Osteocyte (in vitro differentiated cells): ENCODE results near the gene MDP1. TPM values are rescaled to one million over a fixed set of nuclear protein-coding genes. Genes with fewer than 3 reads are reported as not detected.

Source experiments
- DNase-seq: peaks from one replicate; pipeline ENCODE4 v3.0.0; 2021; ENCODE audit warnings: mixed read lengths; ENCODE audit not compliant: unreplicated experiment; ENCODE audit errors: extremely low spot score
- H3K27ac Mint-ChIP-seq: one replicate; pipeline ENCODE4 v1.8.0; 2021; ENCODE audit warnings: mild to moderate bottlenecking, mixed read lengths; ENCODE audit not compliant: unreplicated experiment
- H3K27me3 Mint-ChIP-seq: one replicate; pipeline ENCODE4 v1.8.0; 2021; ENCODE audit warnings: mixed read lengths; ENCODE audit not compliant: unreplicated experiment
- H3K36me3 Mint-ChIP-seq: one replicate; pipeline ENCODE4 v1.8.0; 2021; ENCODE audit warnings: mixed read lengths; ENCODE audit not compliant: unreplicated experiment
- H3K4me1 Mint-ChIP-seq: one replicate; pipeline ENCODE4 v1.8.0; 2021; ENCODE audit warnings: mixed read lengths; ENCODE audit not compliant: unreplicated experiment
- H3K4me3 Mint-ChIP-seq: one replicate; pipeline ENCODE4 v1.8.0; 2021; ENCODE audit warnings: mild to moderate bottlenecking, moderate library complexity, mixed read lengths; ENCODE audit not compliant: unreplicated experiment
- H3K9me3 Mint-ChIP-seq: one replicate; pipeline ENCODE4 v1.8.0; 2021; ENCODE audit warnings: mixed read lengths; ENCODE audit not compliant: unreplicated experiment
- CTCF ChIP-seq: fragments of 200-600 bp; sonication (generic); IDR thresholded peaks from 2 replicates; pipeline ENCODE4 v1.5.0; 2021; ENCODE audit warnings: antibody characterized with exemption, mild to moderate bottlenecking, moderate library complexity
- total RNA-seq: library from RNA; stranded (reverse); gene quantifications from 2 replicates; pipeline ENCODE4 v1.2.1, GENCODE V29; 2021

Gene MDP1
- total RNA-seq, 1 donor from 2014 or later: 25.4 TPM

DNA sequence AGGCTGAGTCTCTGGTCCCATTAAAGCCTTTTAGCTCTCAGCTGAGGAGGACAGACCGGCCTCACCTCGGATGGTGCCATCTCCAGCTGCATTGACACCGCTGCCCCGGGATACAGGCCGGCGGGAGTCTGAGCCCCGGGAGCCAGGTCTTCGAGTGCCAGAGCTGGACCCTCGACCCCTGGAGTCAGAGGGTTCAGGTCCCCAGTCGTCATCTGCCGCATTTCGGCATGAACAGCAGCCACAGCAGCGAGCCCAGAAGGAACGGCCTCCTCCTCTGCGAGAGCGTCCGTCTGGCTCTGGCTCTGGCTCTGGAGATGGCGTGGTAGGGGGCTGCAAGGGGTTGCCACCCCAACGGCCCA, 46.1 kb upstream of the MDP1 start:
- no peak overlapping the region for H3K27ac Mint-ChIP-seq
- peaks cover 4% of the 10 kb centered on the region for H3K36me3 Mint-ChIP-seq
- H3K9me3 Mint-ChIP-seq: no peaks in the 10 kb centered on the region
- no peak overlapping the region for H3K4me3 Mint-ChIP-seq
- no peaks in the 10 kb centered on the region for H3K27me3 Mint-ChIP-seq
- no peak for TF ChIP-seq CTCF
- DNase-seq: no peak
- H3K4me1 Mint-ChIP-seq: peaks cover 13% of the 10 kb centered on the region

GRCh38 chr14:24261256-24261968, 45.5 kb upstream of the MDP1 start:
- Mint-ChIP-seq H3K27me3 (no peaks in the 10 kb centered on the region), H3K36me3 (no peaks in the 10 kb centered on the region), H3K9me3 (no peaks in the 10 kb centered on the region), H3K27ac (no peak overlapping the region), H3K4me1 (peaks cover 13% of the 10 kb centered on the region), H3K4me3 (no peak overlapping the region)
- TF ChIP-seq CTCF: no peak
- DNase-seq: no peak

GRCh38 chr14:24260780-24261157, 44.9 kb upstream of the MDP1 start:
- Mint-ChIP-seq H3K36me3 (no peaks in the 10 kb centered on the region), H3K27me3 (no peaks in the 10 kb centered on the region), H3K4me1 (peaks cover 13% of the 10 kb centered on the region), H3K9me3 (no peaks in the 10 kb centered on the region), H3K4me3 (no peak overlapping the region), H3K27ac (no peak overlapping the region)
- TF ChIP-seq CTCF: no peak
- no peak for DNase-seq

DNA sequence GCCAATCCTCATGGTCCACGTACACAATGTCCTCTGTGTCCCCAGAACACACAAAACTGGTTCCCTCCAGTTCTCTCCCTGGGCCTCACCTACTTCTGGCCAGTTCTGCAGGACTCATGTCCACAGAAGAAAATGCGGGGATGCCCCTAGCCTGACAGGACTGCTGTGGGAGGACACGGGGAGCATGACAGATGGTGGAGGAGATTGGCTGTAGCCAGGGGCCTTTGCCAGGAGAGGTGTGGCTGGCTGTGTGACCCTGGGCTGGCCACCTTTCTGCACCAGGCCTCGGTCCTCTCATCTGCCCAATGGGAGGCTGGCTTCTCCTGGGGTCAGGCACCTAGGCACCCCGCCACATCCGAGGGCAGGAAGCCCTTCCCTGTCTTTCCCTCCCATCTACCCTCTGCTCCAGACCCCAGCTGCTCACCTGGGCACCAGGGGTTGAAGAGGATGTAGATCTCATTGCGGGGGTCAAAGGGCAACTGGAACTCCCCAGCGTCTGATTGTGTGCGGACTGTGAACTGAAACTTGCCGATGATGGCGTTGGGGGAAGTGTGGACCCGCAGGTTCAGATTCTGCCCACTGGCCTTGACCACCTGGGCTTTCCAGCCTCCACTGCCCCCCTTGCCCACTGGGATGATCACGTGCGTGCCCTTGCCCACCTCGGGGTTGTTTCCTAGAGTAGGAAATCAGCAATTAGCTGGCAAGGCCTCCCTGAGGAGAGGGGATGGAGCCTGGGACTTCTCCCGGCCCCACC, 44.3 kb upstream of the MDP1 start:
- Mint-ChIP-seq H3K9me3 (no peaks in the 10 kb centered on the region), H3K4me1 (peaks cover 13% of the 10 kb centered on the region), H3K27me3 (no peaks in the 10 kb centered on the region), H3K27ac (no peak overlapping the region), H3K36me3 (no peaks in the 10 kb centered on the region), H3K4me3 (no peak overlapping the region)
- no peak for TF ChIP-seq CTCF
- DNase-seq: no peak

- no peak for TF ChIP-seq CTCF
- no peak for DNase-seq
- Mint-ChIP-seq H3K27ac (no peak overlapping the region), H3K4me3 (no peak overlapping the region), H3K27me3 (no peaks in the 10 kb centered on the region), H3K36me3 (no peaks in the 10 kb centered on the region), H3K9me3 (no peaks in the 10 kb centered on the region), H3K4me1 (peaks cover 13% of the 10 kb centered on the region)
These were observed 43.6 kb upstream of the MDP1 start for GRCh38 chr14:24259282-24260025.
